ENCODE results near the gene VPS39.

GRCh38 chr15:42231088-42231487, 23.0 kb upstream of the VPS39 start:
- TF ChIP-seq KLF7 (tag by site-specific recombination; IDR thresholded peaks at IDR 0.05; ENCODE audit: borderline replicate concordance) (no peak), SETDB1 (IDR thresholded peaks at IDR 0.05; ENCODE audit: insufficient read length, low read length) (no peak), CTCF (tag by site-specific recombination; IDR thresholded peaks at IDR 0.05) (no peak)
